NT2/D1 (cell line): ENCODE data around the gene LAMA5.

ENCODE experiments used
- SUZ12 ChIP-seq: IDR thresholded peaks from 2 replicates; pipeline ENCODE4 v1.6.1; 2011; ENCODE audit not compliant: insufficient read length, insufficient read depth; ENCODE audit errors: extremely low read depth
- YY1 ChIP-seq: IDR thresholded peaks from 2 replicates; pipeline ENCODE4 v1.6.1; 2011; ENCODE audit not compliant: insufficient read length, insufficient read depth
- ZNF274 ChIP-seq: IDR thresholded peaks from 2 replicates; pipeline ENCODE4 v1.6.1; 2011; ENCODE audit warnings: mild to moderate bottlenecking, low read depth, low read length

- TF ChIP-seq SUZ12 (no peak), YY1 (no peak), ZNF274 (no peak)
Measured at GRCh38 chr20:62404761-62405107, 37.6 kb upstream of the LAMA5 start.
